Measurements from ENCODE around the gene FOXD1. TPM values are rescaled to one million over a fixed set of nuclear protein-coding genes. Genes with fewer than 3 reads are reported as not detected.

The FOXD1 gene
- total and polyA plus RNA-seq, 2 of the 8 experiments (the other 6 are each of a cell fraction or from before 2014, with no cell fraction given), result 0.11 to 1.1 TPM

- POLR2A ChIA-PET (ENCODE audit: partially characterized antibody), result interaction anchor here (1.2 to 1.3 kb wide), 3 partner anchors 11 to 34 kb away, joined by 3 to 4 read pairs (median 4); no protein-coding TSS in a partner anchor
- FAIRE-seq (no peak), DNase-seq (ENCODE audit: low read depth in 1 of 2, low spot score in 2 of 2) (no peak)
- H4K20me1 ChIP-seq (replicated peaks in 1 of 2; ENCODE audit: control insufficient read depth in 1 of 2, insufficient read depth in 2 of 2, low read length in 2 of 2), result no peaks in the 10 kb centered on the region
- no peak overlapping the region for H3K4me3 ChIP-seq (ENCODE audit: extremely low read depth in 1 of 4, insufficient read depth in 2 of 4, low read depth in 3 of 4, low read length in 4 of 4)
- no peak overlapping the region for H3K9ac ChIP-seq (replicated peaks in 1 of 4; ENCODE audit: extremely low read depth in 1 of 4, low read depth in 3 of 4, low read length in 3 of 4)
- H3K4me2 ChIP-seq (ENCODE audit: insufficient read depth in 1 of 2, low read depth in 2 of 2, low read length in 2 of 2), result no peak overlapping the region
- H3K23me2 ChIP-seq (ENCODE audit: low read depth, low read length), result no peaks in the 10 kb centered on the region
- no peak overlapping the region for H3K23ac ChIP-seq (ENCODE audit: insufficient read length)
- peak overlapping the region; percentile 34; the same call in 1 of the 2 replicates for H2AFZ ChIP-seq (ENCODE audit: low read length)
- CTCF ChIA-PET (ENCODE audit: partially characterized antibody), result interaction anchor here (1.2 to 2.9 kb wide), 4 partner anchors 9 to 35 kb away, joined by 3 to 17 read pairs (median 4); no protein-coding TSS in a partner anchor
- H3K4me1 ChIP-seq (replicated peaks in 1 of 4; ENCODE audit: control insufficient read depth in 3 of 4, insufficient read depth in 4 of 4, low read length in 3 of 4), result no peaks in the 10 kb centered on the region
- no peaks in the 10 kb centered on the region for H3K79me2 ChIP-seq (ENCODE audit: control insufficient read depth in 1 of 2, insufficient read depth in 2 of 2, low read length in 2 of 2)
- H4K8ac ChIP-seq (ENCODE audit: extremely low read depth, insufficient read depth, low read length), result no peak overlapping the region
- no peak overlapping the region for H3K56ac ChIP-seq (replicated peaks; ENCODE audit: insufficient read length, low read depth, low read length)
- no peaks in the 10 kb centered on the region for H3K79me1 ChIP-seq (ENCODE audit: low read depth, low read length)
- no peak overlapping the region for H2BK20ac ChIP-seq (ENCODE audit: low read length)
- no peak overlapping the region; the same call in 1 of the 2 replicates for H2BK15ac ChIP-seq (ENCODE audit: low read length)
- H4K5ac ChIP-seq (ENCODE audit: insufficient read length, low read depth, low read length), result no peak overlapping the region
- H2AK5ac ChIP-seq (ENCODE audit: low read depth, low read length), result no peak overlapping the region
- no peak overlapping the region for H3K18ac ChIP-seq (ENCODE audit: extremely low read depth, low read length)
- no peaks in the 10 kb centered on the region for H3K9me3 ChIP-seq (ENCODE audit: insufficient read depth in 2 of 2, low read depth in 1 of 2, low read length in 1 of 2)
- no peaks in the 10 kb centered on the region; a peak in 1 of 7 replicates for H3K27me3 ChIP-seq (replicated peaks in 1 of 4; ENCODE audit: control insufficient read depth in 3 of 4, extremely low read depth in 1 of 4, insufficient read depth in 3 of 4, low read length in 3 of 4)
- H2BK120ac ChIP-seq (replicated peaks; ENCODE audit: low read depth, low read length), result no peak overlapping the region
- H4K91ac ChIP-seq (replicated peaks; ENCODE audit: insufficient read length, low read length), result no peak overlapping the region
- H3K4ac ChIP-seq (replicated peaks; ENCODE audit: insufficient read length, low read depth, low read length), result no peak overlapping the region
- no peaks in the 10 kb centered on the region for H3K36me3 ChIP-seq (ENCODE audit: control insufficient read depth in 2 of 4, insufficient read depth in 4 of 4, low read length in 3 of 4)
- H3K27ac ChIP-seq (ENCODE audit: low read depth, low read length), result no peak overlapping the region
- H3K14ac ChIP-seq (ENCODE audit: insufficient read length), result no peak overlapping the region
- H2BK5ac ChIP-seq (ENCODE audit: low read depth, low read length), result no peak overlapping the region
- H2BK12ac ChIP-seq (ENCODE audit: low read depth, low read length), result no peak overlapping the region
- TF ChIP-seq SRF (IDR thresholded peaks at IDR 0.05; ENCODE audit: low read depth, low read length) (no peak), EP300 (IDR thresholded peaks at IDR 0.05; ENCODE audit: borderline replicate concordance in 1 of 2, low read depth in 2 of 2, low read length in 2 of 2) (no peak), SIX5 (IDR thresholded peaks at IDR 0.05; ENCODE audit: low read depth, low read length) (no peak), ZNF274 (IDR thresholded peaks at IDR 0.05; ENCODE audit: borderline replicate concordance, extremely low read depth, low read length) (no peak), SP1 (IDR thresholded peaks at IDR 0.05; ENCODE audit: low read depth, low read length) (no peak), TCF12 (IDR thresholded peaks at IDR 0.05; ENCODE audit: low read depth, low read length) (no peak), RFX5 (IDR thresholded peaks at IDR 0.05; ENCODE audit: borderline replicate concordance, low read depth, low read length) (no peak), NANOG (IDR thresholded peaks at IDR 0.05; ENCODE audit: insufficient read depth, low read depth, low read length, poor library complexity, severe bottlenecking) (no peak), TAF7 (optimal IDR thresholded peaks at IDR 0.05; ENCODE audit: borderline replicate concordance, low read depth, low read length) (no peak), RXRA (IDR thresholded peaks at IDR 0.05; ENCODE audit: insufficient read depth, low read depth, low read length) (no peak), KDM1A (IDR thresholded peaks at IDR 0.05; ENCODE audit: borderline replicate concordance, low read length) (no peak), FOSL1 (IDR thresholded peaks at IDR 0.05; ENCODE audit: insufficient read depth, low read depth, low read length) (no peak), EGR1 (IDR thresholded peaks at IDR 0.05; ENCODE audit: borderline replicate concordance, low read depth, low read length) (no peak), CTBP2 (IDR thresholded peaks at IDR 0.05; ENCODE audit: borderline replicate concordance, insufficient read depth, insufficient read length, low read length) (no peak), YY1 (IDR thresholded peaks at IDR 0.05; ENCODE audit: low read depth, low read length) (no peak), HDAC6 (IDR thresholded peaks at IDR 0.05; ENCODE audit: low read depth, low read length) (no peak)
Observed at GRCh38 chr5:73471654-73472053, 23.1 kb upstream of the FOXD1 start.

Measured in H1 (cell line).